MCF 10A (cell line): ENCODE results near the gene FAM216A. TPM values are rescaled to one million over a fixed set of nuclear protein-coding genes. Genes with fewer than 3 reads are reported as not detected.
"Not testable (repeated sequence)": the region's sequence is repeated elsewhere in the genome, so short reads cannot be mapped to it uniquely, and the experiment has no call there.

Experiments used
- BruUV-seq: library from RNA; stranded (reverse); fragments of 400-500 nt; replicated peaks from 2 replicates; lab custom pipeline; 2021; lab: Mats Ljungman, UMichigan
- CTCF ChIA-PET: fragments of 300-600 bp; sonication (Branson Sonifier 250); formaldehyde crosslinking; extraction: SDS; loops from one replicate; lab custom pipeline; 2021; ENCODE audit warnings: antibody characterized with exemption, inconsistent platforms; lab: Yijun Ruan, JAX
- POLR2A ChIA-PET: fragments of 300-600, 350-650 bp; sonication (Branson Sonifier 250); formaldehyde crosslinking; extraction: SDS; loops from one replicate; lab custom pipeline; 2020; ENCODE audit warnings: antibody characterized with exemption, inconsistent platforms; lab: Yijun Ruan, JAX
- DNase-seq: peaks from one replicate; pipeline ENCODE4 v3.0.0-alpha.2; 2018; ENCODE audit not compliant: unreplicated experiment
- H3K27ac Mint-ChIP-seq: one replicate; pipeline ENCODE4 v1.8.0; 2022; ENCODE audit warnings: mild to moderate bottlenecking, low read depth, mixed read lengths; ENCODE audit not compliant: unreplicated experiment
- H3K27me3 Mint-ChIP-seq: one replicate; pipeline ENCODE4 v1.8.0; 2022; ENCODE audit warnings: mixed read lengths; ENCODE audit not compliant: insufficient read depth, unreplicated experiment
- H3K36me3 Mint-ChIP-seq: one replicate; pipeline ENCODE4 v1.8.0; 2022; ENCODE audit warnings: mild to moderate bottlenecking, moderate library complexity, mixed read lengths; ENCODE audit not compliant: insufficient read depth, unreplicated experiment
- H3K4me1 Mint-ChIP-seq: one replicate; pipeline ENCODE4 v1.8.0; 2022; ENCODE audit warnings: mixed read lengths; ENCODE audit not compliant: insufficient read depth, unreplicated experiment
- H3K4me3 Mint-ChIP-seq: one replicate; pipeline ENCODE4 v1.8.0; 2022; ENCODE audit warnings: mild to moderate bottlenecking, moderate library complexity, mixed read lengths; ENCODE audit not compliant: unreplicated experiment
- H3K9me3 Mint-ChIP-seq: one replicate; pipeline ENCODE4 v1.8.0; 2022; ENCODE audit warnings: mixed read lengths; ENCODE audit not compliant: unreplicated experiment
- CTCF ChIP-seq: fragments of 200-600 bp; IDR thresholded peaks from one replicate; pipeline ENCODE4 v1.8.0; 2022; ENCODE audit warnings: antibody characterized with exemption, mild to moderate bottlenecking; ENCODE audit not compliant: unreplicated experiment
- intact Hi-C: fragments of 100-400 bp; cut with micrococcal nuclease; formaldehyde crosslinking; loops from 2 replicates; pipeline ENCODE4 v1.14.1; 2022
- total RNA-seq: library from RNA; stranded (reverse); gene quantifications from 2 replicates; pipeline ENCODE4 v1.2.3, GENCODE V29; 2022

FAM216A gene
- total RNA-seq, 1 experiment from 2014 or later = 25.8 TPM

DNA sequence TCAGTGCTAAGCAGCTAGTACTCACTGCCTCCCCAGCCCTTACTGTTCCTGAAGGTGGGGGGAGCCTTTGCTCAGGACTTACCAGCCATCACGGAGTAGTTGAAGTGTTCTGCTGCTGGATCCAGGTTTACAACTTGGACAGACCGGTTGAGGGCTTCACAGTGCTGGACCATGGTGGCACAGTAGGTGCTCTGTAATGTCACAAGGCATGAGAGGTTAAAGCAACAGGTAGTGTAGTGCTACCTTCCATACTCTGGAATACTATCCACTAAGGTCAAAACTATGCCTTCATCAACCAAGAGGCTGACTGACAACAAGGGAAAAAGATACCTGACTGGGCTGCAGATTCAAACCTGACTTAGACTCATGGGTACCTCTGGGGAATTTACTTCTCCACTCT, 3.6 kb upstream of the FAM216A start:
- H3K27ac Mint-ChIP-seq = no peak overlapping the region

DNA sequence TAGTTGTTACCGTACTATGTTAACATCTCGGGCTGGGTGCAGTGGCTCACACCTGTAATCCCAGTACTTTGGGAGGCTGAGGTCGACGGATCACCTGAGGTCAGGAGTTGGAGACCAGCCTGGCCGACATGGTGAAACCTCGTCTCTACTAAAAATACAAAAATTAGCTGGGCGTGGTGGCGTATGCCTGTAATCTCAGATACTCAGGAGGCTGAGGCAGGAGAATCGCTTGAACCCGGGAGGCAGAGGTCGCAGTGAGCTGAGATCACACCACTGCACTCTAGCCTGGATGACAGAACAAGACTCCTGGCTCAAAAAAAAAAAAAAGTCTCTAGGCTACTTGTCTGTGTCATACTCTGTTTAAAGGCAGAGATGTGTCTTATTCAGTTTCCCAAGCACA, 2.9 kb upstream of the FAM216A start:
- ChIA-PET CTCF (interaction anchor here (1.2 kb wide), 1 partner anchor 15 kb away, joined by 14 read pairs; the partner anchor contains the start of gene ARPC3), POLR2A (interaction anchor here (0.6 to 6.5 kb wide), 5 partner anchors 13 to 148 kb away, joined by 3 to 126 read pairs (median 3); partner anchors contain the start of genes ARPC3, RAD9B, TCTN1 and VPS29)
- H3K4me3 Mint-ChIP-seq, DNase-seq, BruUV-seq, H3K9me3 Mint-ChIP-seq, H3K27me3 Mint-ChIP-seq, H3K27ac Mint-ChIP-seq, intact Hi-C loops: not testable (repeated sequence)
- peaks cover 40% of the 10 kb centered on the region for H3K36me3 Mint-ChIP-seq
- H3K4me1 Mint-ChIP-seq = peaks cover 11% of the 10 kb centered on the region

More for the DNA sequence above, 3.6 kb upstream of the FAM216A start:
- ChIA-PET POLR2A (interaction anchor here (0.7 to 6.5 kb wide), 2 partner anchors 13 to 174 kb away, joined by 3 to 126 read pairs; partner anchors contain the start of gene ARPC3), CTCF (interaction anchor here (0.6 to 3.2 kb wide), 2 partner anchors 15 to 848 kb away, joined by 5 to 18 read pairs; partner anchors contain the start of gene ARPC3)
- Mint-ChIP-seq H3K4me1 (peaks cover 11% of the 10 kb centered on the region), H3K36me3 (peaks cover 47% of the 10 kb centered on the region), H3K9me3 (no peaks in the 10 kb centered on the region), H3K27me3 (no peaks in the 10 kb centered on the region), H3K4me3 (no peak overlapping the region)
- intact Hi-C loops = no loop called here
- DNase-seq = no peak
- no peak for TF ChIP-seq CTCF
- BruUV-seq = no TSS peak

GRCh38 chr12:110466791-110467190, 1.9 kb upstream of the FAM216A start:
- POLR2A ChIA-PET = interaction anchor here (0.6 to 6.5 kb wide), 11 partner anchors 8 to 147 kb away, joined by 3 to 126 read pairs (median 9); partner anchors contain the start of genes ARPC3, RAD9B, TCTN1 and VPS29
- Mint-ChIP-seq H3K4me1 (peaks cover 11% of the 10 kb centered on the region), H3K27me3 (no peaks in the 10 kb centered on the region), H3K36me3 (peaks cover 33% of the 10 kb centered on the region), H3K27ac (peak overlapping the region; percentile 93), H3K9me3 (no peaks in the 10 kb centered on the region), H3K4me3 (peak overlapping the region; percentile 88)
- no peak for DNase-seq
- CTCF ChIA-PET = interaction anchor here (0.6 to 6.4 kb wide), 4 partner anchors 97 to 1218 kb away, joined by 3 to 85 read pairs (median 3); no protein-coding TSS in a partner anchor
- no TSS peak for BruUV-seq
- TF ChIP-seq CTCF = no peak
- intact Hi-C loops = no loop called here

- H3K36me3 Mint-ChIP-seq = peaks cover 32% of the 10 kb centered on the region
- peak overlapping the region; percentile 93 for H3K27ac Mint-ChIP-seq
- no peak for DNase-seq
- H3K27me3 Mint-ChIP-seq = no peaks in the 10 kb centered on the region
- CTCF ChIA-PET = interaction anchor here (0.6 to 6.4 kb wide), 10 partner anchors 9 to 534 kb away, joined by 3 to 85 read pairs (median 4); partner anchors contain the start of gene ARPC3
- H3K9me3 Mint-ChIP-seq = no peaks in the 10 kb centered on the region
- H3K4me3 Mint-ChIP-seq = peak overlapping the region; percentile 88
- intact Hi-C loops = loop anchor here (1.0 kb wide), 2 partner anchors 18 to 34 kb away; partner anchors contain the start of genes ARPC3, RAD9B and VPS29
- POLR2A ChIA-PET = interaction anchor here (0.5 to 6.5 kb wide), 46 partner anchors 8 to 472 kb away, joined by 3 to 126 read pairs (median 5); partner anchors contain the start of genes ANAPC7, ARPC3, GIT2 and PPP1CC
- peaks cover 11% of the 10 kb centered on the region for H3K4me1 Mint-ChIP-seq
- TF ChIP-seq CTCF = no peak
- BruUV-seq = no TSS peak
Measured at GRCh38 chr12:110467847-110468213, 815 bp upstream of the FAM216A start.
